ENCODE results near the gene ROPN1B. TPM values are rescaled to one million over a fixed set of nuclear protein-coding genes. Genes with fewer than 3 reads are reported as not detected.
"Not testable (repeated sequence)": the region's sequence is repeated elsewhere in the genome, so short reads cannot be mapped to it uniquely, and the experiment has no call there.

Gene ROPN1B
- 0.04 TPM for polyA plus RNA-seq (2013, experiment 1 of 2)
- not detected for polyA plus RNA-seq (2013, experiment 2 of 2)

GRCh38 chr3:125968701-125969592 lies at the start of gene ROPN1B:
Gene ROPN1B (plus strand): TSS chr3:125969178. CDS start chr3:125972055, 2,877 bp downstream.
- Histone ChIP-seq H3K4me2 (ENCODE audit: insufficient read depth, low read length, poor library complexity, severe bottlenecking) (peak within 1 kb of the TSS; percentile 25), H3K27me3 (ENCODE audit: control insufficient read depth in 3 of 3, insufficient read depth in 3 of 3, low read depth in 1 of 3, low read length in 3 of 3) (peaks cover 0 to 61% (median 11%) of the 10 kb centered on the region in 3 experiments)
- not testable (repeated sequence) for H3K18ac ChIP-seq (ENCODE audit: low read length); H2BK12ac ChIP-seq (ENCODE audit: low read length); H4K91ac ChIP-seq (ENCODE audit: low read depth, low read length, poor library complexity); H2AK5ac ChIP-seq (ENCODE audit: low read depth, low read length); H3K9me3 ChIP-seq (replicated peaks in 1 of 2; ENCODE audit: control insufficient read depth in 2 of 2, insufficient read depth in 1 of 2, low read depth in 1 of 2, low read length in 2 of 2); H3K79me1 ChIP-seq (ENCODE audit: low read depth, low read length); H3K14ac ChIP-seq (ENCODE audit: low read length); H3K36me3 ChIP-seq (replicated peaks in 1 of 2; ENCODE audit: control insufficient read depth in 2 of 2, insufficient read depth in 2 of 2, low read length in 2 of 2); H2BK15ac ChIP-seq (ENCODE audit: low read length); H2BK5ac ChIP-seq (ENCODE audit: low read length); H3K27ac ChIP-seq (replicated peaks; ENCODE audit: low read length); H3K4me1 ChIP-seq (ENCODE audit: control insufficient read depth in 2 of 2, insufficient read depth in 1 of 2, low read depth in 1 of 2, low read length in 2 of 2); H2AFZ ChIP-seq (ENCODE audit: low read length); DNase-seq (ENCODE audit: low spot score); H3K9ac ChIP-seq (ENCODE audit: low read depth, low read length, poor library complexity); H4K8ac ChIP-seq (ENCODE audit: low read depth, low read length); H2BK120ac ChIP-seq (ENCODE audit: low read depth, low read length); H3K23ac ChIP-seq (ENCODE audit: low read depth, low read length, poor library complexity); H3K4me3 ChIP-seq (ENCODE audit: low read length in 2 of 2); H3K4ac ChIP-seq (ENCODE audit: low read length)
- WGBS, 2 donors (ENCODE audit: extremely low coverage in 2 of 2, insufficient read length in 2 of 2, insufficient replicate concordance in 1 of 2): no CpG with 5 or more reads among the region's 50 CpGs

GRCh38 chr3:125920191-125920590 lies 48.8 kb upstream of the ROPN1B start:
- not testable (repeated sequence) for H2BK120ac ChIP-seq (ENCODE audit: low read depth, low read length); H3K27me3 ChIP-seq (ENCODE audit: control insufficient read depth in 3 of 3, insufficient read depth in 3 of 3, low read depth in 1 of 3, low read length in 3 of 3); H4K8ac ChIP-seq (ENCODE audit: low read depth, low read length); DNase-seq (ENCODE audit: low spot score); H2BK15ac ChIP-seq (ENCODE audit: low read length); H3K79me1 ChIP-seq (ENCODE audit: low read depth, low read length); H3K4ac ChIP-seq (ENCODE audit: low read length); H3K18ac ChIP-seq (ENCODE audit: low read length); H2BK5ac ChIP-seq (ENCODE audit: low read length); H3K23ac ChIP-seq (ENCODE audit: low read depth, low read length, poor library complexity); H3K36me3 ChIP-seq (replicated peaks in 1 of 2; ENCODE audit: control insufficient read depth in 2 of 2, insufficient read depth in 2 of 2, low read length in 2 of 2); H3K14ac ChIP-seq (ENCODE audit: low read length); H3K27ac ChIP-seq (replicated peaks; ENCODE audit: low read length); H2AK5ac ChIP-seq (ENCODE audit: low read depth, low read length); H3K4me3 ChIP-seq (ENCODE audit: low read length in 2 of 2); H3K9me3 ChIP-seq (replicated peaks in 1 of 2; ENCODE audit: control insufficient read depth in 2 of 2, insufficient read depth in 1 of 2, low read depth in 1 of 2, low read length in 2 of 2); H3K4me2 ChIP-seq (ENCODE audit: insufficient read depth, low read length, poor library complexity, severe bottlenecking); H3K9ac ChIP-seq (ENCODE audit: low read depth, low read length, poor library complexity); H3K4me1 ChIP-seq (ENCODE audit: control insufficient read depth in 2 of 2, insufficient read depth in 1 of 2, low read depth in 1 of 2, low read length in 2 of 2); H2AFZ ChIP-seq (ENCODE audit: low read length); H2BK12ac ChIP-seq (ENCODE audit: low read length); H4K91ac ChIP-seq (ENCODE audit: low read depth, low read length, poor library complexity)
- WGBS, 2 donors (ENCODE audit: extremely low coverage in 2 of 2, insufficient read length in 2 of 2, insufficient replicate concordance in 1 of 2): no CpG with 5 or more reads among the region's 10 CpGs

- H2BK12ac ChIP-seq (ENCODE audit: low read length); H3K27me3 ChIP-seq (ENCODE audit: control insufficient read depth in 3 of 3, insufficient read depth in 3 of 3, low read depth in 1 of 3, low read length in 3 of 3); H2BK5ac ChIP-seq (ENCODE audit: low read length); H3K9ac ChIP-seq (ENCODE audit: low read depth, low read length, poor library complexity); H2BK120ac ChIP-seq (ENCODE audit: low read depth, low read length); DNase-seq (ENCODE audit: low spot score); H2BK15ac ChIP-seq (ENCODE audit: low read length); H3K4me3 ChIP-seq (ENCODE audit: low read length in 2 of 2); H2AFZ ChIP-seq (ENCODE audit: low read length); H3K27ac ChIP-seq (replicated peaks; ENCODE audit: low read length); H3K79me1 ChIP-seq (ENCODE audit: low read depth, low read length); H3K23ac ChIP-seq (ENCODE audit: low read depth, low read length, poor library complexity); H2AK5ac ChIP-seq (ENCODE audit: low read depth, low read length); H3K4ac ChIP-seq (ENCODE audit: low read length); H4K8ac ChIP-seq (ENCODE audit: low read depth, low read length); H3K14ac ChIP-seq (ENCODE audit: low read length); H3K9me3 ChIP-seq (replicated peaks in 1 of 2; ENCODE audit: control insufficient read depth in 2 of 2, insufficient read depth in 1 of 2, low read depth in 1 of 2, low read length in 2 of 2); H4K91ac ChIP-seq (ENCODE audit: low read depth, low read length, poor library complexity); H3K4me1 ChIP-seq (ENCODE audit: control insufficient read depth in 2 of 2, insufficient read depth in 1 of 2, low read depth in 1 of 2, low read length in 2 of 2); H3K4me2 ChIP-seq (ENCODE audit: insufficient read depth, low read length, poor library complexity, severe bottlenecking); H3K18ac ChIP-seq (ENCODE audit: low read length); H3K36me3 ChIP-seq (replicated peaks in 1 of 2; ENCODE audit: control insufficient read depth in 2 of 2, insufficient read depth in 2 of 2, low read length in 2 of 2): not testable (repeated sequence)
- no CpG with 5 or more reads among the region's 14 CpGs for WGBS, 2 donors (ENCODE audit: extremely low coverage in 2 of 2, insufficient read length in 2 of 2, insufficient replicate concordance in 1 of 2)
Measured at GRCh38 chr3:125920751-125921279, 48.2 kb upstream of the ROPN1B start.

- not testable (repeated sequence) for DNase-seq (ENCODE audit: low spot score); H3K27me3 ChIP-seq (ENCODE audit: control insufficient read depth in 3 of 3, insufficient read depth in 3 of 3, low read depth in 1 of 3, low read length in 3 of 3); H3K4me1 ChIP-seq (ENCODE audit: control insufficient read depth in 2 of 2, insufficient read depth in 1 of 2, low read depth in 1 of 2, low read length in 2 of 2); H3K14ac ChIP-seq (ENCODE audit: low read length); H3K23ac ChIP-seq (ENCODE audit: low read depth, low read length, poor library complexity); H3K36me3 ChIP-seq (replicated peaks in 1 of 2; ENCODE audit: control insufficient read depth in 2 of 2, insufficient read depth in 2 of 2, low read length in 2 of 2); H3K18ac ChIP-seq (ENCODE audit: low read length); H4K8ac ChIP-seq (ENCODE audit: low read depth, low read length); H3K4ac ChIP-seq (ENCODE audit: low read length); H3K4me2 ChIP-seq (ENCODE audit: insufficient read depth, low read length, poor library complexity, severe bottlenecking); H2AK5ac ChIP-seq (ENCODE audit: low read depth, low read length); H4K91ac ChIP-seq (ENCODE audit: low read depth, low read length, poor library complexity); H2BK12ac ChIP-seq (ENCODE audit: low read length); H3K4me3 ChIP-seq (ENCODE audit: low read length in 2 of 2); H3K9me3 ChIP-seq (replicated peaks in 1 of 2; ENCODE audit: control insufficient read depth in 2 of 2, insufficient read depth in 1 of 2, low read depth in 1 of 2, low read length in 2 of 2); H2BK15ac ChIP-seq (ENCODE audit: low read length); H2AFZ ChIP-seq (ENCODE audit: low read length); H2BK5ac ChIP-seq (ENCODE audit: low read length); H3K79me1 ChIP-seq (ENCODE audit: low read depth, low read length); H3K9ac ChIP-seq (ENCODE audit: low read depth, low read length, poor library complexity); H2BK120ac ChIP-seq (ENCODE audit: low read depth, low read length); H3K27ac ChIP-seq (replicated peaks; ENCODE audit: low read length)
- no CpG with 5 or more reads among the region's 5 CpGs for WGBS, 2 donors (ENCODE audit: extremely low coverage in 2 of 2, insufficient read length in 2 of 2, insufficient replicate concordance in 1 of 2)
Measured at GRCh38 chr3:125921712-125922111, 47.3 kb upstream of the ROPN1B start.
